HL-60 (cell line): ENCODE results near the gene RNGTT.
"Not testable (repeated sequence)": the region's sequence is repeated elsewhere in the genome, so short reads cannot be mapped to it uniquely, and the experiment has no call there.

Source experiments
- DNase-seq, 2 experiments: peaks; one replicate each; pipeline ENCODE4 v3.0.0-alpha.2; 2010 to 2020; ENCODE audit warnings: low read depth in 1 of 2, low spot score in 1 of 2
- H3K27ac ChIP-seq: fragments of 250-450 bp; sonication (Bioruptor Pico); replicated peaks from 2 replicates; pipeline ENCODE4 v1.5.1; 2020; ENCODE audit warnings: mild to moderate bottlenecking, moderate library complexity
- H3K27me3 ChIP-seq: fragments of 250-450 bp; sonication (Bioruptor Pico); 2 replicates; pipeline ENCODE4 v1.5.1; 2021; ENCODE audit warnings: mild to moderate bottlenecking, moderate library complexity; ENCODE audit not compliant: insufficient read depth, poor library complexity, severe bottlenecking
- H3K4me3 ChIP-seq: replicated peaks from 2 replicates; pipeline ENCODE4 v1.5.1; 2011; ENCODE audit warnings: mild to moderate bottlenecking, control low read depth, low read length; ENCODE audit not compliant: insufficient read depth
- GABPA ChIP-seq: IDR thresholded peaks from 2 replicates; pipeline ENCODE4 v1.6.1; 2012; ENCODE audit warnings: low read depth
- POLR2AphosphoS5 ChIP-seq: IDR thresholded peaks from 2 replicates; pipeline ENCODE4 v1.6.1; 2012; ENCODE audit warnings: low read depth
- REST ChIP-seq: IDR thresholded peaks from 2 replicates; pipeline ENCODE4 v1.6.1; 2012; ENCODE audit warnings: low read depth; ENCODE audit not compliant: insufficient replicate concordance
- SPI1 ChIP-seq: IDR thresholded peaks from 2 replicates; pipeline ENCODE4 v1.6.1; 2012; ENCODE audit warnings: low read depth, mild to moderate bottlenecking, borderline replicate concordance
- TF ChIP-seq, protein P1 (sequence below): IDR thresholded peaks from one replicate; pipeline ENCODE4 v1.5.1; 2011; ENCODE audit warnings: low read length, control low read depth, inconsistent platforms; ENCODE audit not compliant: insufficient read depth

The RNGTT gene

DNA sequence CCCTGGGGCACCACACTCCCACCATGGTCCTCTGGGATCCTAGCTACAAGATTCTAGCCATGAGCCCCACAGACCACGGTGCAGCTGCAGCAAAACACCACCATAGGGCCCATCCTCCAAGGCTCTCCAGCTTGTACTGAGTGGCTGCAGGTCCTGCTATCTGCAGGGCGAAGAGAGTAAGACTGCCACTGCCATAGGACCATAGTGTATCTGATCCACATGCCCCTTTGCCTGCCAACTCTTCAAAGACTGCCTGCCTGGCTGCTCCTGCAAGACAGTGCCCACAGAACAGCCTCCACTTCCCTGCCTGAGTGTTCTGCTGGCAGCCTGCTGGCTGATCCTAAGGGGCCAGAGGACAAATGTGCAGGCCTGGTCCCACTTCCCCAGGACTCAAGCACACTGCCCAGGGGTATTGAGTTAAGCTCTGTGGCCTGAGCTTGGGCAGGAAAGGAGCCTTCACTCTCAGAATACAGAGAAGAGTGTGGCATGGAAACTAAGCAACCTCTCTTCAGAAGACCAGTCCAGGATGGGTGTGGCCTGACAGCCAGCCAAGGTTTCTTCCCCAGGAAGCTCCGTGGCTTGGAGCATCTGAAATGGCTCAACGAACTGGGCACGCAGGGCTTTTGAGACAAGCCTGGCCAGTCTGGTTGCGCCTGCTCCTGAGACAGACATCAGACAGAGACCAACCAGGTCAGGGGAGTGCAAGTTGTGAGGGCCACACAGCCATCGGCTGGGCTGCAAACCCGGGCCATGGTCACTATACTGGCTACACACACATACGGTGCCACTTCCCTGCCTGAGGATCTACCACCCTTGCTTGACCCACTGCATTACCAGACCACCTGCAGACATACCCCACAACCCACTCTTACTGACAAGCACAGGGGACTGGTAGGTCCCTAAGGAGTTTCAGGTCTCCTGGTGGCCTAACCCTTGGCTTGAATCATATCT is 54.5 kb downstream of the RNGTT start:
- Histone ChIP-seq H3K27ac (no peak overlapping the region), H3K4me3 (no peak overlapping the region), H3K27me3 (no peaks in the 10 kb centered on the region)
- TF ChIP-seq REST (no peak), POLR2AphosphoS5 (no peak), SPI1 (no peak), GABPA (no peak)
- TF ChIP-seq, protein P1, sequence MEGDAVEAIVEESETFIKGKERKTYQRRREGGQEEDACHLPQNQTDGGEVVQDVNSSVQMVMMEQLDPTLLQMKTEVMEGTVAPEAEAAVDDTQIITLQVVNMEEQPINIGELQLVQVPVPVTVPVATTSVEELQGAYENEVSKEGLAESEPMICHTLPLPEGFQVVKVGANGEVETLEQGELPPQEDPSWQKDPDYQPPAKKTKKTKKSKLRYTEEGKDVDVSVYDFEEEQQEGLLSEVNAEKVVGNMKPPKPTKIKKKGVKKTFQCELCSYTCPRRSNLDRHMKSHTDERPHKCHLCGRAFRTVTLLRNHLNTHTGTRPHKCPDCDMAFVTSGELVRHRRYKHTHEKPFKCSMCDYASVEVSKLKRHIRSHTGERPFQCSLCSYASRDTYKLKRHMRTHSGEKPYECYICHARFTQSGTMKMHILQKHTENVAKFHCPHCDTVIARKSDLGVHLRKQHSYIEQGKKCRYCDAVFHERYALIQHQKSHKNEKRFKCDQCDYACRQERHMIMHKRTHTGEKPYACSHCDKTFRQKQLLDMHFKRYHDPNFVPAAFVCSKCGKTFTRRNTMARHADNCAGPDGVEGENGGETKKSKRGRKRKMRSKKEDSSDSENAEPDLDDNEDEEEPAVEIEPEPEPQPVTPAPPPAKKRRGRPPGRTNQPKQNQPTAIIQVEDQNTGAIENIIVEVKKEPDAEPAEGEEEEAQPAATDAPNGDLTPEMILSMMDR, result no peak
- DNase-seq, result peak in 1 of 2 experiments; percentile 23

GRCh38 chr6:88907148-88907547 is 56.3 kb downstream of the RNGTT start:
- not testable (repeated sequence) for H3K4me3 ChIP-seq, H3K27ac ChIP-seq, H3K27me3 ChIP-seq
- DNase-seq, result peak; percentile 8 to 54
- TF ChIP-seq SPI1, result peak; percentile 68; the same call in 1 of the 2 replicates

GRCh38 chr6:88899569-88900316 is 63.7 kb downstream of the RNGTT start:
- no peak for TF ChIP-seq SPI1
- no peak for TF ChIP-seq POLR2AphosphoS5
- TF ChIP-seq, protein P1, result no peak
- TF ChIP-seq GABPA, result no peak
- TF ChIP-seq REST, result no peak

GRCh38 chr6:88895911-88896310 is 67.5 kb downstream of the RNGTT start:
- no peak for DNase-seq
- TF ChIP-seq, protein P1, result no peak
- TF ChIP-seq POLR2AphosphoS5, result no peak
- no peak for TF ChIP-seq REST
- no peak for TF ChIP-seq SPI1
- TF ChIP-seq GABPA, result no peak
- no peaks in the 10 kb centered on the region for H3K27me3 ChIP-seq
- H3K4me3 ChIP-seq, result no peak overlapping the region
- no peak overlapping the region for H3K27ac ChIP-seq

More at GRCh38 chr6:88899569-88900316, 63.7 kb downstream of the RNGTT start:
- no peak for DNase-seq
- H3K27me3 ChIP-seq, result no peaks in the 10 kb centered on the region
- no peak overlapping the region for H3K27ac ChIP-seq
- H3K4me3 ChIP-seq, result no peak overlapping the region
